Tibial nerve (tissue), 4 donors: Measurements from ENCODE around the gene APOLD1. TPM values are rescaled to one million over a fixed set of nuclear protein-coding genes. Genes with fewer than 3 reads are reported as not detected.
"Not testable (repeated sequence)": the region's sequence is repeated elsewhere in the genome, so short reads cannot be mapped to it uniquely, and the experiment has no call there.

ENCODE experiments used
- DNase-seq, 2 donors: peaks; one replicate each; pipeline ENCODE4 v3.0.0-alpha.2; 2019; ENCODE audit warnings: low spot score in 2 of 2
- H3K27ac ChIP-seq, 4 donors: fragments of 200-600 bp; sonication (generic) in 3 of 4; one replicate each; pipeline ENCODE4 v1.5.1; 2017 to 2019; ENCODE audit warnings: mild to moderate bottlenecking in 1 of 4
- H3K27me3 ChIP-seq, 2 donors: fragments of 200-600 bp; sonication (generic) in 1 of 2; one replicate each; pipeline versions ENCODE4 v1.5.1 to v1.6.0; 2017 to 2019
- H3K36me3 ChIP-seq, 3 donors: fragments of 200-600 bp; sonication (generic); one replicate each; pipeline ENCODE4 v1.5.1; 2018 to 2019
- H3K4me1 ChIP-seq, 4 donors: fragments of 200-600 bp; sonication (generic) in 3 of 4; one replicate each; pipeline ENCODE4 v1.5.1; 2017 to 2019
- H3K4me3 ChIP-seq, 4 donors: fragments of 200-600 bp; sonication (generic) in 3 of 4; one replicate each; pipeline ENCODE4 v1.5.1; 2017 to 2019; ENCODE audit warnings: mild to moderate bottlenecking in 1 of 4, moderate library complexity in 1 of 4
- H3K9me3 ChIP-seq, 4 donors: fragments of 200-600 bp; sonication (generic) in 3 of 4; one replicate each; pipeline ENCODE4 v1.5.1; 2017 to 2019
- CTCF ChIP-seq, 5 experiments: fragments of 200-600 bp in 3 of 5; fragments of 450-650 bp in 2 of 5; sonication (generic) in 3 of 5; IDR thresholded peaks; one replicate each; pipeline ENCODE4 v1.5.1; 2016 to 2019; ENCODE audit warnings: antibody characterized with exemption in 5 of 5, mild to moderate bottlenecking in 3 of 5, moderate library complexity in 2 of 5
- EP300 ChIP-seq, 2 donors: sonication (generic); formaldehyde crosslinking; IDR thresholded peaks; one replicate each; pipeline ENCODE4 v1.6.1; 2017; ENCODE audit warnings: antibody characterized with exemption in 2 of 2, mild to moderate bottlenecking in 1 of 2
- POLR2A ChIP-seq, 2 donors: fragments of 450-650 bp; IDR thresholded peaks; one replicate each; pipeline ENCODE4 v1.6.1; 2017; ENCODE audit warnings: antibody characterized with exemption in 2 of 2, mild to moderate bottlenecking in 2 of 2, moderate library complexity in 2 of 2
- WGBS, 2 donors: methylation state at CpG; one replicate each; pipeline ENCODE4 v1.1.5; 2018; 5-methylcytosine and 5-hydroxymethylcytosine counted together
- total RNA-seq, 4 donors: library from RNA; depleted of rRNA; stranded (reverse); fragments of >200 nt; gene quantifications; one replicate each; pipeline ENCODE4 v1.1.0, GENCODE V29; 2016

The APOLD1 gene
- total RNA-seq, 4 donors from 2014 or later, result 43.7 to 138 (median 83.9) TPM

DNA sequence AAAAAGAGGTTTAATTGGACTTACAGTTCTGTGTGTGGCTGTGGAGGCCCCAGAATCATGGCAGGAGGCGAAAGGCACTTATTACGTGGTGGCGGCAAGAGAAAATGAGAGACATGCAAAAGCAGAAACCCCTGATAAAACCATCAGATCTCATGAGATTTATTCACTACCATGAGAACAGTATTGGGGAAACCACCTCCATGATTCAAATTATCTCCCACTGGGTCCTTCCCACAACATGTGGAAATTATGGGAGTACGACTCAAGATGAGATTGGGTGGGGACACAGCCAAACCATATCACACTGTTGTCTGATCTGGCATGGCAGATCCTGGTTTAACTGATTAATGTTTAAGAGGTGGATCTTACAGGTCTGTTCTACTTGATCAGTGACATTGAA lies 33.2 kb downstream of the APOLD1 start:
- 93% methylated on average over 4 of the region's 4 CpGs for WGBS, 2 donors
- TF ChIP-seq POLR2A (IDR thresholded peaks at IDR 0.05) (no peak), CTCF (IDR thresholded peaks at IDR 0.05) (no peak), EP300 (IDR thresholded peaks at IDR 0.05) (no peak)
- Histone ChIP-seq H3K9me3 (no peaks in the 10 kb centered on the region), H3K27me3 (no peaks in the 10 kb centered on the region), H3K27ac (no peak overlapping the region), H3K4me1 (peaks cover 0 to 44% (median 13%) of the 10 kb centered on the region in 4 donors), H3K4me3 (no peak overlapping the region), H3K36me3 (peaks cover 0 to 50% (median 11%) of the 10 kb centered on the region in 3 donors)
- DNase-seq, result no peak

DNA sequence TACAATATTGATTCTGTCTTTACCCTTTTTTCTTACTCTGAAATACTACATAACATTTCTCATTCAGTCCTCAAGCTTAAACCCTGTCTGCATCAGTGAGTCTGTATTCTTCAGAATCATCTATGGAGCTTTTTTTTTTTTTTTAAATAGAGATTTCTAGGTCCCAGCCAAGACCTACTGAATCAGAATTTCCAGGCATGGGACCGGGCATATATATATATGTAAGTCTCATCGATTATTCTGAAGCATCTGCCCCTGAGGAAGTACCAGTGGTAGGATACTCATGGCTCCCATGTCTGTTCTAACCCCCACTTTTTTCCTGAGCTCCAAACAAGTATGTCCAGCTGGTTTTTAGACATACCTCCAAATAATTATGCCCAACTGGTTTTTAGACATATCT lies 33.8 kb downstream of the APOLD1 start:
- WGBS, 2 donors, result 91 to 96% methylated on average over 2 of the region's 2 CpGs
- no peak for TF ChIP-seq CTCF (IDR thresholded peaks at IDR 0.05)
- no peak for TF ChIP-seq EP300 (IDR thresholded peaks at IDR 0.05)
- no peak for TF ChIP-seq POLR2A (IDR thresholded peaks at IDR 0.05)
- no peaks in the 10 kb centered on the region for H3K27me3 ChIP-seq
- no peaks in the 10 kb centered on the region for H3K9me3 ChIP-seq
- peaks cover 0 to 39% (median 8%) of the 10 kb centered on the region in 4 donors for H3K4me1 ChIP-seq
- no peak for DNase-seq
- peak overlapping the region in 1 of 4 donors; percentile 32 for H3K27ac ChIP-seq
- peaks cover 0 to 55% (median 16%) of the 10 kb centered on the region in 3 donors for H3K36me3 ChIP-seq
- no peak overlapping the region for H3K4me3 ChIP-seq

GRCh38 chr12:12819752-12820311 lies 34.4 kb downstream of the APOLD1 start:
- Histone ChIP-seq H3K9me3 (no peaks in the 10 kb centered on the region), H3K27me3 (no peaks in the 10 kb centered on the region), H3K4me3 (no peak overlapping the region), H3K4me1 (peaks cover 0 to 33% (median 3%) of the 10 kb centered on the region in 4 donors), H3K27ac (peak overlapping the region in 1 of 4 donors; percentile 44), H3K36me3 (peaks cover 3 to 62% (median 23%) of the 10 kb centered on the region in 3 donors)
- no peak for DNase-seq
- TF ChIP-seq EP300 (IDR thresholded peaks at IDR 0.05), result no peak
- no peak for TF ChIP-seq POLR2A (IDR thresholded peaks at IDR 0.05)
- no peak for TF ChIP-seq CTCF (IDR thresholded peaks at IDR 0.05)
- WGBS, 2 donors, result 32 to 41% methylated on average over 2 of the region's 2 CpGs

DNA sequence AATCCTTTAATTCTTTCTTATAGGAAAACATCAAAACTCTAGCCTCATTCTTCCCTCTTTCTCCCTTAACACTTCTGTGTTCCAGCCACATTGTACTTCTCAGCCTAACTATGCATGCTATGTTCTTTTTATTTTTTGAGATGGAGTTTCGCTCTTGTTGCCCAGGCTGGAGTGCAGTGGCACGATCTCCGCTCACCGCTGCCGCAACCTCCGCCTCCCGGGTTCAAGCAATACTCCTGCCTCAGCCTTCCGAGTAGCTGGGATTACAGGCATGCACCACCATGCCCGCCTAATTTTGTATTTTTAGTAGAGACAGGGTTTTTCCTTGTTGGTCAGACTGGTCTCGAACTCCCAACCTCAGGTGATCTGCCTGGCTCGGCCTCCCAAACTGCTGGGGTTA lies 34.9 kb downstream of the APOLD1 start:
- H3K27me3 ChIP-seq, DNase-seq, H3K9me3 ChIP-seq, H3K4me3 ChIP-seq: not testable (repeated sequence)
- Histone ChIP-seq H3K27ac (peak overlapping the region in 1 of 4 donors; percentile 44), H3K4me1 (peaks cover 0 to 27% (median 2%) of the 10 kb centered on the region in 4 donors), H3K36me3 (peaks cover 3 to 67% (median 28%) of the 10 kb centered on the region in 3 donors)
- WGBS, 2 donors, result 94 to 96% methylated on average over 11 of the region's 11 CpGs

DNA sequence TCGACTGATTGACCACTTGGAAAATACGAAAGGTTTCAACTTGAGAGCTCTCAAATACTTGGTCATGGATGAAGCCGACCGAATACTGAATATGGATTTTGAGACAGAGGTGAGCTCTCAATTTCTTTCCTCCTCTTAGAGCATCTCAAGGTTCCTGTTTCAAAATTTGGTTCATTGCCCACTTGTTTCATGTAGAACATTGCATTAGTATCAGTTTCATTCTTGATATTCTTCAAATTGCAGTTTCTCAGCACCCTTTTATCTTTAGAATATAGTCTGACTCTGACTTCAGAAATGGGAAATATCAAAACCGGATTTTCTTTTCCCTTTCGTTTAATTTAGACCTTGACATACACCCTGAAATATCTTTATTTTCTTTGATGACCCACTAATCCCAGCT lies 36.5 kb downstream of the APOLD1 start:
- no peak for DNase-seq
- no peaks in the 10 kb centered on the region for H3K27me3 ChIP-seq
- no peaks in the 10 kb centered on the region for H3K9me3 ChIP-seq
- H3K4me3 ChIP-seq, result no peak overlapping the region
- peaks cover 3 to 76% (median 42%) of the 10 kb centered on the region in 3 donors for H3K36me3 ChIP-seq
- 89 to 92% methylated on average over 6 of the region's 6 CpGs for WGBS, 2 donors
- peaks cover 0 to 13% (median 2%) of the 10 kb centered on the region in 4 donors for H3K4me1 ChIP-seq
- H3K27ac ChIP-seq, result no peak overlapping the region
- TF ChIP-seq POLR2A (IDR thresholded peaks at IDR 0.05), result no peak

- WGBS, 2 donors, result 91 to 99% methylated on average over 4 of the region's 4 CpGs
- Histone ChIP-seq H3K4me1 (peaks cover 0 to 13% (median 2%) of the 10 kb centered on the region in 4 donors), H3K9me3 (no peaks in the 10 kb centered on the region), H3K27ac (no peak overlapping the region), H3K4me3 (no peak overlapping the region), H3K36me3 (peaks cover 3 to 84% (median 49%) of the 10 kb centered on the region in 3 donors), H3K27me3 (no peaks in the 10 kb centered on the region)
- TF ChIP-seq EP300 (IDR thresholded peaks at IDR 0.05) (no peak), POLR2A (IDR thresholded peaks at IDR 0.05) (no peak), CTCF (IDR thresholded peaks at IDR 0.05) (no peak)
- no peak for DNase-seq
Measured at GRCh38 chr12:12822886-12823285, 37.4 kb downstream of the APOLD1 start.
